Smooth muscle cell (in vitro differentiated cells): ENCODE measurements around the gene ANO1. TPM values are rescaled to one million over a fixed set of nuclear protein-coding genes. Genes with fewer than 3 reads are reported as not detected.

Experiments
- DNase-seq: peaks from one replicate; lab custom pipeline; 2025; ENCODE audit not compliant: unreplicated experiment; lab: John Stamatoyannopoulos, UW
- H2AFZ ChIP-seq: fragments of 200-600 bp; sonication (generic); 2 replicates; pipeline ENCODE4 v1.6.0; 2016; ENCODE audit warnings: antibody characterized with exemption, low read depth, mild to moderate bottlenecking
- H3F3A ChIP-seq: fragments of 200-600 bp; sonication (generic); 2 replicates; pipeline ENCODE4 v1.6.0; 2017; ENCODE audit warnings: antibody characterized with exemption, low read depth
- H3K27ac ChIP-seq: fragments of 200-600 bp; sonication (generic); 2 replicates; pipeline ENCODE4 v1.5.1; 2016; ENCODE audit warnings: low read depth, mild to moderate bottlenecking
- H3K27me3 ChIP-seq: fragments of 200-600 bp; sonication (generic); 2 replicates; pipeline ENCODE4 v1.6.1; 2016; ENCODE audit warnings: low read depth, mild to moderate bottlenecking
- H3K36me3 ChIP-seq: fragments of 200-600 bp; sonication (generic); 2 replicates; pipeline ENCODE4 v1.5.1; 2016; ENCODE audit warnings: low read depth
- H3K4me1 ChIP-seq: fragments of 200-600 bp; sonication (generic); 2 replicates; pipeline ENCODE4 v1.5.1; 2016; ENCODE audit warnings: low read depth
- H3K4me2 ChIP-seq: fragments of 200-600 bp; sonication (generic); 2 replicates; pipeline ENCODE4 v1.6.0; 2016; ENCODE audit warnings: mild to moderate bottlenecking
- H3K4me3 ChIP-seq: fragments of 200-600 bp; sonication (generic); 2 replicates; pipeline ENCODE4 v1.5.1; 2016; ENCODE audit warnings: mild to moderate bottlenecking
- H3K79me2 ChIP-seq: fragments of 200-600 bp; sonication (generic); 2 replicates; pipeline ENCODE4 v1.6.0; 2016; ENCODE audit warnings: low read depth, mild to moderate bottlenecking
- H3K9ac ChIP-seq: fragments of 200-600 bp; sonication (generic); 2 replicates; pipeline ENCODE4 v1.6.0; 2016; ENCODE audit warnings: low read depth
- H3K9me3 ChIP-seq: fragments of 200-600 bp; sonication (generic); replicated peaks from 2 replicates; pipeline ENCODE4 v1.5.1; 2016; ENCODE audit warnings: low read depth
- H4K20me1 ChIP-seq: fragments of 200-600 bp; sonication (generic); 2 replicates; pipeline ENCODE4 v1.6.0; 2016; ENCODE audit warnings: low read depth
- WGBS: methylation state at CpG from one replicate; pipeline ENCODE4 v1.1.7; 2016; ENCODE audit warnings: low lambda C conversion rate; 5-methylcytosine and 5-hydroxymethylcytosine counted together
- polyA plus RNA-seq: library from polyadenylated mRNA; unstranded; fragments of >200 nt; fragmentation: Nextera tagmentation; extraction: Ambion mirVana; gene quantifications from 2 replicates; pipeline ENCODE4 v1.2.1, GENCODE V29; 2016
- total RNA-seq: library from RNA; depleted of rRNA; stranded (reverse); fragments of >200 nt; gene quantifications from 2 replicates; pipeline ENCODE4 v1.2.3, GENCODE V29; 2014
- TF ChIP-seq, protein P1 (sequence below): fragments of 200-600 bp; sonication (generic); IDR thresholded peaks from 2 replicates; pipeline ENCODE4 v1.5.1; 2017; ENCODE audit warnings: borderline replicate concordance, mild to moderate bottlenecking, antibody characterized with exemption; ENCODE audit not compliant: insufficient read depth, poor library complexity, severe bottlenecking

ANO1 gene
- total and polyA plus RNA-seq, 2 experiments from 2014 or later, result 93.4 to 133 TPM

GRCh38 chr11:70107756-70108155, 29.6 kb downstream of the ANO1 start:
- no peaks in the 10 kb centered on the region for H3F3A ChIP-seq
- H3K4me2 ChIP-seq, result no peak overlapping the region
- H3K9ac ChIP-seq, result no peak overlapping the region
- TF ChIP-seq, protein P1, sequence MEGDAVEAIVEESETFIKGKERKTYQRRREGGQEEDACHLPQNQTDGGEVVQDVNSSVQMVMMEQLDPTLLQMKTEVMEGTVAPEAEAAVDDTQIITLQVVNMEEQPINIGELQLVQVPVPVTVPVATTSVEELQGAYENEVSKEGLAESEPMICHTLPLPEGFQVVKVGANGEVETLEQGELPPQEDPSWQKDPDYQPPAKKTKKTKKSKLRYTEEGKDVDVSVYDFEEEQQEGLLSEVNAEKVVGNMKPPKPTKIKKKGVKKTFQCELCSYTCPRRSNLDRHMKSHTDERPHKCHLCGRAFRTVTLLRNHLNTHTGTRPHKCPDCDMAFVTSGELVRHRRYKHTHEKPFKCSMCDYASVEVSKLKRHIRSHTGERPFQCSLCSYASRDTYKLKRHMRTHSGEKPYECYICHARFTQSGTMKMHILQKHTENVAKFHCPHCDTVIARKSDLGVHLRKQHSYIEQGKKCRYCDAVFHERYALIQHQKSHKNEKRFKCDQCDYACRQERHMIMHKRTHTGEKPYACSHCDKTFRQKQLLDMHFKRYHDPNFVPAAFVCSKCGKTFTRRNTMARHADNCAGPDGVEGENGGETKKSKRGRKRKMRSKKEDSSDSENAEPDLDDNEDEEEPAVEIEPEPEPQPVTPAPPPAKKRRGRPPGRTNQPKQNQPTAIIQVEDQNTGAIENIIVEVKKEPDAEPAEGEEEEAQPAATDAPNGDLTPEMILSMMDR, result no peak
- H4K20me1 ChIP-seq, result peaks cover 6% of the 10 kb centered on the region
- H3K27ac ChIP-seq, result peak overlapping the region; percentile 4
- no peaks in the 10 kb centered on the region for H3K79me2 ChIP-seq
- no peak overlapping the region for H2AFZ ChIP-seq
- H3K4me1 ChIP-seq, result peaks cover 26% of the 10 kb centered on the region
- no peak for DNase-seq
- H3K9me3 ChIP-seq, result no peaks in the 10 kb centered on the region
- no peaks in the 10 kb centered on the region for H3K27me3 ChIP-seq
- H3K4me3 ChIP-seq, result no peak overlapping the region
- H3K36me3 ChIP-seq, result no peaks in the 10 kb centered on the region
- WGBS, result 82% methylated on average over 11 of the region's 11 CpGs

GRCh38 chr11:70108250-70108649, 30.1 kb downstream of the ANO1 start:
- Histone ChIP-seq H4K20me1 (peaks cover 6% of the 10 kb centered on the region), H3K4me1 (peaks cover 24% of the 10 kb centered on the region), H3K9ac (no peak overlapping the region), H2AFZ (no peak overlapping the region), H3K9me3 (no peaks in the 10 kb centered on the region), H3K27ac (peak overlapping the region; percentile 56), H3K79me2 (no peaks in the 10 kb centered on the region), H3K36me3 (no peaks in the 10 kb centered on the region), H3K27me3 (no peaks in the 10 kb centered on the region), H3K4me2 (peak overlapping the region; percentile 38), H3F3A (no peaks in the 10 kb centered on the region), H3K4me3 (no peak overlapping the region)
- no peak for DNase-seq
- TF ChIP-seq, protein P1, result no peak
- 14% methylated on average over 11 of the region's 11 CpGs for WGBS

- H2AFZ ChIP-seq, result no peak overlapping the region
- H3K9me3 ChIP-seq, result no peaks in the 10 kb centered on the region
- no peaks in the 10 kb centered on the region for H3K27me3 ChIP-seq
- no peaks in the 10 kb centered on the region for H3K79me2 ChIP-seq
- TF ChIP-seq, protein P1, result no peak
- H3K9ac ChIP-seq, result no peak overlapping the region
- peaks cover 6% of the 10 kb centered on the region for H4K20me1 ChIP-seq
- H3K4me3 ChIP-seq, result no peak overlapping the region
- peaks cover 17% of the 10 kb centered on the region for H3K4me1 ChIP-seq
- H3K4me2 ChIP-seq, result peak overlapping the region; percentile 38
- no peaks in the 10 kb centered on the region for H3F3A ChIP-seq
- 20% methylated on average over 7 of the region's 7 CpGs for WGBS
- no peaks in the 10 kb centered on the region for H3K36me3 ChIP-seq
- DNase-seq, result no peak
- H3K27ac ChIP-seq, result peak overlapping the region; percentile 56
Measured at GRCh38 chr11:70109006-70109405, 30.9 kb downstream of the ANO1 start.

GRCh38 chr11:70109903-70110302, 31.8 kb downstream of the ANO1 start:
- WGBS, result 96% methylated on average over 6 of the region's 6 CpGs
- H2AFZ ChIP-seq, result no peak overlapping the region
- no peaks in the 10 kb centered on the region for H3K79me2 ChIP-seq
- H3K4me3 ChIP-seq, result no peak overlapping the region
- no peak overlapping the region for H3K4me2 ChIP-seq
- H3K9ac ChIP-seq, result no peak overlapping the region
- no peaks in the 10 kb centered on the region for H3K27me3 ChIP-seq
- H4K20me1 ChIP-seq, result peaks cover 6% of the 10 kb centered on the region
- no peak overlapping the region for H3K27ac ChIP-seq
- peaks cover 9% of the 10 kb centered on the region for H3K4me1 ChIP-seq
- TF ChIP-seq, protein P1, result no peak
- H3K9me3 ChIP-seq, result no peaks in the 10 kb centered on the region
- H3F3A ChIP-seq, result no peaks in the 10 kb centered on the region
- DNase-seq, result no peak
- H3K36me3 ChIP-seq, result no peaks in the 10 kb centered on the region
